Heart left ventricle (tissue), 13 donors: Measurements from ENCODE around the gene PMPCB.
"Not testable (repeated sequence)": the region's sequence is repeated elsewhere in the genome, so short reads cannot be mapped to it uniquely, and the experiment has no call there.

Experiments
- CTCF ChIP-seq, 12 donors: fragments of 200-600 bp; sonication (generic) in 4 of 12; IDR thresholded peaks; one replicate each; pipeline versions ENCODE4 v1.5.0 to v1.8.0; 2018 to 2022; ENCODE audit warnings: antibody characterized with exemption in 12 of 12, mild to moderate bottlenecking in 5 of 12
- POLR2A ChIP-seq, 2 donors: fragments of 450-650 bp; IDR thresholded peaks; one replicate each; pipeline ENCODE4 v1.6.1; 2017; ENCODE audit warnings: antibody characterized with exemption in 2 of 2, mild to moderate bottlenecking in 2 of 2, moderate library complexity in 2 of 2
- donor health status: ischemic (EF 13 %, LVEDD 7.1; RV severe dilation, severe dysfunction).
- donor health status: DM: no; HTN: yes; CAD: no.
- donor health status: DM: no; HTN: no; CAD: no.
- donor health status: ischemic (EF 25% LVEDD 6.9; RV normal size, moderate dysfunction).
- donor health status: ischemic (EF 25% LVEDD 5.7; RV mildly dilated, moderate dysfunction).
- donor health status: ischemic (EF 35%, LVEDD 5.7; RV mildly dilated, moderate dysfunction).
- donor health status: nonischemic (EF 11% LVEDD 7.7; RV severe dilation, severe dysfunction).
- donor health status: DM: yes; HTN: yes; CAD: no.
- donor health status: PGD.
- donor health status: ischemic (EF 29% LVEDD 5.4; RV normal size, mild dysfunction).
- donor health status: nonischemic (EF 23%, LVEDD 6.1; RV moderate dilation, normal function).

- not testable (repeated sequence) for TF ChIP-seq CTCF, POLR2A (IDR thresholded peaks at IDR 0.05)
These were observed 17.6 kb upstream of the PMPCB start for GRCh38 chr7:103279636-103279962.
